ENCODE data around the gene CDSN. TPM values are rescaled to one million over a fixed set of nuclear protein-coding genes. Genes with fewer than 3 reads are reported as not detected.
A peak's percentile ranks its signal among the peaks of the same experiment; 100 is the strongest.

CDSN gene
- total and polyA plus RNA-seq, 10 donors: not detected

DNA sequence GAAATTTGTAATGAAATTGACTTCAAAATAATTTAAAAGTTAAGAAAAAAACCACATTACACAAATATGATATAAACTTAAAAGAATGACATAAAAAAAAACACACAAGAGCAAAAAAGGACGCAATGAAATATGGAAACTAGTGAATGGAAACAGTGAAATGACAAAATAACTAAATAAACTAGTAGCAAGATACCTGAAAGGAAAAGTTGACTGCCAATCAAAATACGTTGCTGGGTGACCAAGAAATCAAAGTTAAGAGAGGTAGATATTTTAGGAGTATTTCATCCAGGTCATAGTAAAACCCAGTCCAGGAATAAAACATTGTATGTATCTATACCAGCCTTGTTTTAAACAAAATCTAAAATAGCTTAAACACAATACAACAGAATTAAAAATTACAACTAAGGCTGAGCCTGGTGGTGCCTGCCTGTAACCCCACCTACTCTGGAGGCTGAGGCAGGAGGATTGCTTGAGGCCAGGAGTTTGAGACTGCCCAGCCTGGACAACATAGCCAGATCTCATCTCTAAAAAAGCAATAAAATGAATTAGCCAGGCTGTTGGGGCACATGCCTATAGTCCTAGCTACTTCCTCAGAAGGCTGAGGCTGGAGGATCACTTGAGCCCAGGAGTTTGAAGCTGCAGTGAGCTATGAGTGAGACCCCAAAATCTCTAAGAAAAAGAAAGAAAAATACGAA, 29.8 kb downstream of the CDSN start:
- WGBS, 5 donors: 82 to 92% (median 87%) methylated on average over 3 of the region's 3 CpGs
- Histone ChIP-seq H3K27me3 (replicated peaks in 1 of 7) (peaks cover 0 to 10% (median 0%) of the 10 kb centered on the region in 7 donors), H3K9me3 (no peaks in the 10 kb centered on the region), H3K4me3 (no peak overlapping the region), H3K36me3 (no peaks in the 10 kb centered on the region), H3K4me1 (peaks cover 11 to 38% (median 26%) of the 10 kb centered on the region in 6 donors), H3K27ac (no peak overlapping the region)
- no peak for DNase-seq
- intact Hi-C loops (cut with DNase I; ENCODE audit: low total_unique reads): no loop called here
- TF ChIP-seq POLR2AphosphoS5 (IDR thresholded peaks at IDR 0.05): no peak
- no peak for TF ChIP-seq POLR2A (IDR thresholded peaks at IDR 0.05)
- TF ChIP-seq, protein P1, sequence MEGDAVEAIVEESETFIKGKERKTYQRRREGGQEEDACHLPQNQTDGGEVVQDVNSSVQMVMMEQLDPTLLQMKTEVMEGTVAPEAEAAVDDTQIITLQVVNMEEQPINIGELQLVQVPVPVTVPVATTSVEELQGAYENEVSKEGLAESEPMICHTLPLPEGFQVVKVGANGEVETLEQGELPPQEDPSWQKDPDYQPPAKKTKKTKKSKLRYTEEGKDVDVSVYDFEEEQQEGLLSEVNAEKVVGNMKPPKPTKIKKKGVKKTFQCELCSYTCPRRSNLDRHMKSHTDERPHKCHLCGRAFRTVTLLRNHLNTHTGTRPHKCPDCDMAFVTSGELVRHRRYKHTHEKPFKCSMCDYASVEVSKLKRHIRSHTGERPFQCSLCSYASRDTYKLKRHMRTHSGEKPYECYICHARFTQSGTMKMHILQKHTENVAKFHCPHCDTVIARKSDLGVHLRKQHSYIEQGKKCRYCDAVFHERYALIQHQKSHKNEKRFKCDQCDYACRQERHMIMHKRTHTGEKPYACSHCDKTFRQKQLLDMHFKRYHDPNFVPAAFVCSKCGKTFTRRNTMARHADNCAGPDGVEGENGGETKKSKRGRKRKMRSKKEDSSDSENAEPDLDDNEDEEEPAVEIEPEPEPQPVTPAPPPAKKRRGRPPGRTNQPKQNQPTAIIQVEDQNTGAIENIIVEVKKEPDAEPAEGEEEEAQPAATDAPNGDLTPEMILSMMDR (IDR thresholded peaks at IDR 0.05 in 8 of 11, conservative IDR thresholded peaks at IDR 0.05 in 3 of 11): no peak

DNA sequence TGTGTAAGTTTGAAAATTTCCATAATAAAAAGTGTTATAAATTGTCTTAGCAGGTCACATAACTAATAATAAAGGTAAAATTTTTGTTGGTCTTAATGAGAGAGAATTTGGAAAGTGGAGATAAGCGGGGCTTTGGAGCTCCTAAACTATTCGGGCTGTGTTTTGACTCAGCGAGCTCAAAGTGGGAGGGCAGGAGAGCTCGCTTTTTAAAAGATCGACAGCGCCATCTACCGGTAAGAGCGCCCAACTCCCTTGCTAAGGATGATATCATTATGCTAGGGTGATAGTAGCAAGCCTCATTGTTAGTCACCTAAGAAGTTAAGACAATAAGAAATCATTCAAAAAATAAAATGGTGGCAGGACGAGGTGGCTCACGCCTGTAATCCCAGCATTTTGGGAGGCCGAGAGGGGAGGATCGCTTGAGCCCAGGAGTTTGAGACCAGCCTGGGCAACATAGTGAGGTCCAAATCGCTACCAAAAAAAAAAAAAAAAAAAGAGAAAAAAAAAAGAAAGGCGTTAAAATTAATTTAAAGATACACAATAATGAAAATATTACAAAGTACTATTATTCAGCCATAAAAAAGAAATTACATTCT, 32.7 kb downstream of the CDSN start:
- Histone ChIP-seq H3K9me3 (no peaks in the 10 kb centered on the region), H3K4me3 (no peak overlapping the region), H3K27me3 (replicated peaks in 1 of 7) (peaks cover 0 to 10% (median 0%) of the 10 kb centered on the region in 7 donors), H3K4me1 (peaks cover 0 to 16% (median 8%) of the 10 kb centered on the region in 6 donors), H3K27ac (no peak overlapping the region), H3K36me3 (no peaks in the 10 kb centered on the region)
- TF ChIP-seq, protein P1 (IDR thresholded peaks at IDR 0.05 in 8 of 11, conservative IDR thresholded peaks at IDR 0.05 in 3 of 11): peak; percentile 59 to 92 (median 83)
- TF ChIP-seq POLR2AphosphoS5 (IDR thresholded peaks at IDR 0.05): no peak
- no peak for TF ChIP-seq POLR2A (IDR thresholded peaks at IDR 0.05)
- WGBS, 5 donors: 13 to 15% (median 13%) methylated on average over 14 of the region's 14 CpGs
- DNase-seq: peak; percentile 89
- intact Hi-C loops (cut with DNase I; ENCODE audit: low total_unique reads): loop anchor here (10.0 kb wide), 1 partner anchor 343 kb away; the partner anchor contains the start of genes FLOT1 and IER3

DNA sequence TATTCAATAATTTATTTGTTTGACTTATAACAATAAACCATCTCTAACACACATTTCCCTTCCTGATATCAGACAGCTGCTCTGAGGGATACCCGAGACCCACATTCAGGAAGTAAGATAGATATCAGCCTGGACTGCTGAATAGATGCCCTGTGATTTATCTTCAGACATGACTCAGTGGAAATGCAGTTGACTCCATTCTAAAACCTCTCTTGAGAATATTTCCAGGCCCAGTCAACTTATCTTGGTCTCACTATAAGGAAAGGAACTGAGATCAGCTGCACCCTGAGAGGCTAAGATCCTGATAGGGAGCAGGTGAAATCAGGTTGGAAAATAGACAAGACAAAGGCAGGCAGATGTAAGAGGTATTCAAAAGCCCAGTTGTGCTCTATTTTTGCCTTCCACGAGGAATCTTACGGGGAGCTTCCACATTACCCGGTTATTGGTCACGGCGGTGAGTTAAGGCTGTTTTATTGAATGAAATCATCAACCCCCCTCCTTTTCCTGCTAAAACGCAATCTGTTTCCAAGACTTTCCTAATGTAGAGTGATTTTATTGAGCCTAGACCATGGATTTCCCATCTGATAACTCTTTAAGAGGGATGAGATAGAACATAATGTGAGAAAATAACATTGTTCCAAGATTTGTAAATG, 33.3 kb downstream of the CDSN start:
- no peak overlapping the region for H3K27ac ChIP-seq
- peaks cover 0 to 16% (median 8%) of the 10 kb centered on the region in 6 donors for H3K4me1 ChIP-seq
- H3K36me3 ChIP-seq: no peaks in the 10 kb centered on the region
- H3K27me3 ChIP-seq (replicated peaks in 1 of 7): peaks cover 0 to 10% (median 0%) of the 10 kb centered on the region in 7 donors
- H3K4me3 ChIP-seq: no peak overlapping the region
- 23 to 45% (median 33%) methylated on average over 7 of the region's 7 CpGs for WGBS, 5 donors
- no peaks in the 10 kb centered on the region for H3K9me3 ChIP-seq
- no peak for DNase-seq
- TF ChIP-seq POLR2AphosphoS5 (IDR thresholded peaks at IDR 0.05) (no peak), POLR2A (IDR thresholded peaks at IDR 0.05) (no peak)
- TF ChIP-seq, protein P1 (IDR thresholded peaks at IDR 0.05 in 8 of 11, conservative IDR thresholded peaks at IDR 0.05 in 3 of 11): no peak
- intact Hi-C loops (cut with DNase I; ENCODE audit: low total_unique reads): loop anchor here (10.0 kb wide), 1 partner anchor 342 kb away; the partner anchor contains the start of genes FLOT1 and IER3
